Measurements from ENCODE around the gene P2RX3. TPM values are rescaled to one million over a fixed set of nuclear protein-coding genes. Genes with fewer than 3 reads are reported as not detected.

P2RX3 gene
- total RNA-seq, 4 donors from 2014 or later = 0.22 TPM; not detected in 3

DNA sequence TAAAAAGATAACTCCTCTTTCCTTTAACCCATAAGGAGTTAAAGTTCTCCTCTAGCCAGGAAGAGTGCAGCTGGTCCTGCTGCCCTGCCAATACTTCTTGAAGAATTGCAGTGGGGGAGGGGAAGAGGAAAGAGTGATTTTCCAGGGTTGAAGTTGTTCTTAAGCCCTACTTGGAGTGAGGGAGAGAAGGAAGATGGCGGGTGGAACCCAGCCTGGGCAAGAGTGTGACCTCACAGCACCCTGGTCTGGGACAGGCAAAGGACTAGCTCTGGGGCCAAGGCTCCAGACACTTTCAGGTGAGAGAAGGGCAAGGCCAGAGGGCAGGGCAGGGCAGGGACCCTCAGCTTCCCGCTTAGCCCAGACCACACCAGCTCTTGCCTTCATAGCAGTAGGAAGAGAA is 20.0 kb upstream of the P2RX3 start:
- TF ChIP-seq, protein P1, sequence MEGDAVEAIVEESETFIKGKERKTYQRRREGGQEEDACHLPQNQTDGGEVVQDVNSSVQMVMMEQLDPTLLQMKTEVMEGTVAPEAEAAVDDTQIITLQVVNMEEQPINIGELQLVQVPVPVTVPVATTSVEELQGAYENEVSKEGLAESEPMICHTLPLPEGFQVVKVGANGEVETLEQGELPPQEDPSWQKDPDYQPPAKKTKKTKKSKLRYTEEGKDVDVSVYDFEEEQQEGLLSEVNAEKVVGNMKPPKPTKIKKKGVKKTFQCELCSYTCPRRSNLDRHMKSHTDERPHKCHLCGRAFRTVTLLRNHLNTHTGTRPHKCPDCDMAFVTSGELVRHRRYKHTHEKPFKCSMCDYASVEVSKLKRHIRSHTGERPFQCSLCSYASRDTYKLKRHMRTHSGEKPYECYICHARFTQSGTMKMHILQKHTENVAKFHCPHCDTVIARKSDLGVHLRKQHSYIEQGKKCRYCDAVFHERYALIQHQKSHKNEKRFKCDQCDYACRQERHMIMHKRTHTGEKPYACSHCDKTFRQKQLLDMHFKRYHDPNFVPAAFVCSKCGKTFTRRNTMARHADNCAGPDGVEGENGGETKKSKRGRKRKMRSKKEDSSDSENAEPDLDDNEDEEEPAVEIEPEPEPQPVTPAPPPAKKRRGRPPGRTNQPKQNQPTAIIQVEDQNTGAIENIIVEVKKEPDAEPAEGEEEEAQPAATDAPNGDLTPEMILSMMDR (IDR thresholded peaks at IDR 0.05) = no peak
- TF ChIP-seq POLR2A (IDR thresholded peaks at IDR 0.05) = no peak
- no peak for TF ChIP-seq EP300 (IDR thresholded peaks at IDR 0.05)
- peak overlapping the region in 1 of 4 donors; percentile 2 for H3K4me3 ChIP-seq
- no peak for DNase-seq (ENCODE audit: low spot score in 2 of 2)

GRCh38 chr11:57320067-57320718 is 18.0 kb upstream of the P2RX3 start:
- no peaks in the 10 kb centered on the region for H3K9me3 ChIP-seq
- no peaks in the 10 kb centered on the region for H3K27me3 ChIP-seq
- WGBS, 2 donors = 73 to 83% methylated on average over 22 of the region's 22 CpGs
- H3K27ac ChIP-seq = peak overlapping the region in 2 of 4 donors; percentile 96 to 98
- DNase-seq (ENCODE audit: low spot score in 2 of 2) = no peak
- peaks cover 0 to 86% (median 39%) of the 10 kb centered on the region in 4 donors for H3K4me1 ChIP-seq
- H3K36me3 ChIP-seq = peaks cover 0 to 55% (median 0%) of the 10 kb centered on the region in 3 donors
- no peak overlapping the region for H3K4me3 ChIP-seq
- TF ChIP-seq EP300 (IDR thresholded peaks at IDR 0.05) (no peak), POLR2A (IDR thresholded peaks at IDR 0.05) (no peak)
- TF ChIP-seq, protein P1 (IDR thresholded peaks at IDR 0.05) = no peak

More for the DNA sequence above, 20.0 kb upstream of the P2RX3 start:
- H3K27ac ChIP-seq = peak overlapping the region in 3 of 4 donors; percentile 17 to 53 (median 27)
- WGBS, 2 donors = 31 to 52% methylated on average over 2 of the region's 2 CpGs
- H3K27me3 ChIP-seq = no peaks in the 10 kb centered on the region
- peaks cover 0 to 75% (median 0%) of the 10 kb centered on the region in 3 donors for H3K36me3 ChIP-seq
- H3K9me3 ChIP-seq = no peaks in the 10 kb centered on the region
- H3K4me1 ChIP-seq = peaks cover 0 to 98% (median 37%) of the 10 kb centered on the region in 4 donors

DNA sequence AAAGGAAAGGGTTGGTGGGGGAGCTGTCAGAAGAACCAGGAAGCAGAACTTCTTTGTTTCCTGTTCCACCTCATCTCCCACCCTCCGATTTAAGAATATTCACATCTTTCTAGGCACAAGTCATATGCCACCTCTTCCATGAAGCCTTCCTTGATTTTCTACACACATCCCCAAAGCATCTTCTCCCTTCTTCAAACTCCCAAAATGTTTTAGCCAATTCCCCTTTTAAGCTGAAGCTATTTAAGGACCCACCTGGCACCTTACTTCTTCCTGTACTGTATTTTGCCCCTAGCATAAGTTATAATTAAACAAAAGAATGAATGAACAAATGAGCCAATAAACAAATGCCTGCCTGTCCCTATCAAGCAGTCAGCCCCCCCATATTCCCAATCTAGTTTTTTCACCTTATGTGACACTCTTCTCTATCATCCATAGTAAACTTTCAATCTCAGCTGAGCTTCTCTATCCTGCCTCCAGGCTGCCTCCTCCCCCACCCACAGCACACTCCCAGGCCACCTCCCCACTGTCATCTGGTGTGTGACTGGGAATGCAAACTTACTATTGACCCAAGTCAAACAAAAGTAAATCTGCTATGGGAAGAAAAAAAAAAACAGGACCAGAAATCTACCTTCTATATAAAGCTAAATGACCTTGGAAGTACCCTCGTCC is 17.3 kb upstream of the P2RX3 start:
- H3K36me3 ChIP-seq = peaks cover 0 to 49% (median 0%) of the 10 kb centered on the region in 3 donors
- H3K4me3 ChIP-seq = peak overlapping the region in 1 of 4 donors; percentile 91
- WGBS, 2 donors = 54 to 62% methylated on average over 2 of the region's 2 CpGs
- no peak for DNase-seq (ENCODE audit: low spot score in 2 of 2)
- TF ChIP-seq POLR2A (IDR thresholded peaks at IDR 0.05) (no peak), EP300 (IDR thresholded peaks at IDR 0.05) (no peak)
- TF ChIP-seq, protein P1 (IDR thresholded peaks at IDR 0.05) = no peak
- H3K27ac ChIP-seq = peak overlapping the region in 3 of 4 donors; percentile 96 to 98 (median 97)
- no peaks in the 10 kb centered on the region for H3K27me3 ChIP-seq
- no peaks in the 10 kb centered on the region for H3K9me3 ChIP-seq
- peaks cover 0 to 86% (median 41%) of the 10 kb centered on the region in 4 donors for H3K4me1 ChIP-seq

GRCh38 chr11:57321388-57322255 is 16.5 kb upstream of the P2RX3 start:
- Histone ChIP-seq H3K9me3 (no peaks in the 10 kb centered on the region), H3K36me3 (peaks cover 0 to 50% (median 3%) of the 10 kb centered on the region in 3 donors), H3K27me3 (no peaks in the 10 kb centered on the region), H3K4me3 (peak overlapping the region; percentile 26 to 91 (median 50)), H3K27ac (peak overlapping the region; percentile 93 to 98 (median 96)), H3K4me1 (peaks cover 0 to 86% (median 44%) of the 10 kb centered on the region in 4 donors)
- 31 to 33% methylated on average over 6 of the region's 6 CpGs for WGBS, 2 donors
- no peak for DNase-seq (ENCODE audit: low spot score in 2 of 2)
- TF ChIP-seq EP300 (IDR thresholded peaks at IDR 0.05) (no peak), POLR2A (IDR thresholded peaks at IDR 0.05) (peak in 1 of 2 donors; percentile 14)

All from tibial nerve (tissue), 4 donors.